Endothelial cell of umbilical vein (primary cell): ENCODE results near the gene CCM2.

Source experiments
- EZH2 ChIP-seq: IDR thresholded peaks from 2 replicates; pipeline ENCODE4 v1.6.1; 2012; ENCODE audit warnings: borderline replicate concordance, low read depth, mild to moderate bottlenecking, moderate library complexity, low read length, inconsistent platforms; ENCODE audit not compliant: severe bottlenecking
- MAX ChIP-seq: IDR thresholded peaks from 2 replicates; pipeline ENCODE4 v1.6.1; 2011; ENCODE audit not compliant: insufficient read depth, insufficient read length
- POLR2A ChIP-seq: IDR thresholded peaks from 2 replicates; pipeline ENCODE4 v1.6.1; 2012; ENCODE audit warnings: low read depth, mild to moderate bottlenecking, control low read depth, low read length
- TF ChIP-seq, protein P1 (sequence below), 2 donors: IDR thresholded peaks; 1 replicate in 1 of 2; 2 replicates in 1 of 2; pipeline ENCODE4 v1.5.1; 2011; ENCODE audit warnings: low read length in 2 of 2, mild to moderate bottlenecking in 2 of 2, moderate library complexity in 2 of 2, control low read depth in 1 of 2, inconsistent platforms in 1 of 2, low read depth in 1 of 2; ENCODE audit not compliant: insufficient read depth in 1 of 2; ENCODE audit errors: extremely low read depth in 1 of 2

DNA sequence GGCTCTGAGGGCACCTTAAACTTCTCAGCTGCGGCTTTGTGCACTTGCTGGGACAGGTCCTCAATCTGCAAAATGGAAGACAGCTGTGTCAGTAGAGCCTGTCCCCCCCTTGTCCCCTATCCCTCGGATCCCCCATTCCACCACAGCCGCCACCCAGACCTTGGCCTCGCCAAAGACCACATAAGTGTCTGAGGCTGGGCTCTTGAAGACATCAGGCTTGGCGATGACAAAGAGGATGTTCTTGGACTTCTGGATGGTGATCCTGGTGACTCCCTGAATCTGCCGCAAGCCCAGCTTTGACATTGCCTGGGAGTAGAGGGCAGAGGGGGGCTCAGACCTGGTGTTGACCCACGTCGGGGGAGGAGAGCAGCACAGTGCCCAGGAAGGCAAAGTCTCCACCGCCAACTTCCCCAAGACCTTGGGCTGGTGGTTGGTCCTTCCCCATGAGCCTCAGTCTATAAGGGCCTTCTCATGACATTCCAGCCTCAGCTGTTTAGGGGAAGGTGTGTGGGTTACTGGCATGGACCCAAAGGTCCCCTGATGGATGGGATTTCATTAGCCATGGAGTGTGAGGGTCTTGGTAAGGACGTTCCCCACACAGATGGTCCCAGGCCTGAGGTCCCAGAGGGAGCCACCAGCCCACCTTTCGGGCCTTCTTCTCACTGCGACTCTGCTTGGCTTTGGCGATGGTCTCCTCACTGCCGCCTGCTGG, 81.1 kb downstream of the CCM2 start:
- TF ChIP-seq, protein P1, sequence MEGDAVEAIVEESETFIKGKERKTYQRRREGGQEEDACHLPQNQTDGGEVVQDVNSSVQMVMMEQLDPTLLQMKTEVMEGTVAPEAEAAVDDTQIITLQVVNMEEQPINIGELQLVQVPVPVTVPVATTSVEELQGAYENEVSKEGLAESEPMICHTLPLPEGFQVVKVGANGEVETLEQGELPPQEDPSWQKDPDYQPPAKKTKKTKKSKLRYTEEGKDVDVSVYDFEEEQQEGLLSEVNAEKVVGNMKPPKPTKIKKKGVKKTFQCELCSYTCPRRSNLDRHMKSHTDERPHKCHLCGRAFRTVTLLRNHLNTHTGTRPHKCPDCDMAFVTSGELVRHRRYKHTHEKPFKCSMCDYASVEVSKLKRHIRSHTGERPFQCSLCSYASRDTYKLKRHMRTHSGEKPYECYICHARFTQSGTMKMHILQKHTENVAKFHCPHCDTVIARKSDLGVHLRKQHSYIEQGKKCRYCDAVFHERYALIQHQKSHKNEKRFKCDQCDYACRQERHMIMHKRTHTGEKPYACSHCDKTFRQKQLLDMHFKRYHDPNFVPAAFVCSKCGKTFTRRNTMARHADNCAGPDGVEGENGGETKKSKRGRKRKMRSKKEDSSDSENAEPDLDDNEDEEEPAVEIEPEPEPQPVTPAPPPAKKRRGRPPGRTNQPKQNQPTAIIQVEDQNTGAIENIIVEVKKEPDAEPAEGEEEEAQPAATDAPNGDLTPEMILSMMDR (IDR thresholded peaks at IDR 0.05; ENCODE audit: extremely low read depth in 1 of 2, insufficient read depth in 1 of 2, low read depth in 1 of 2, low read length in 2 of 2): no peak
- no peak for TF ChIP-seq POLR2A
- TF ChIP-seq MAX: no peak
- TF ChIP-seq EZH2: no peak
